WTC11 (cell line): ENCODE results near the gene PIM1.

Experiments
- CDX4 ChIP-seq: fragments of 250-450 bp; sonication (Bioruptor Pico); IDR thresholded peaks from 2 replicates; pipeline ENCODE4 v1.9.0; 2021; ENCODE audit warnings: moderate library complexity, mild to moderate bottlenecking, inconsistent platforms, borderline replicate concordance
- CTCF ChIP-seq: fragments of 200-600 bp; IDR thresholded peaks from 2 replicates; pipeline ENCODE4 v1.8.0; 2022; ENCODE audit warnings: antibody characterized with exemption
- E2F1 ChIP-seq: sonication (generic); formaldehyde crosslinking; IDR thresholded peaks from 2 replicates; pipeline ENCODE4 v1.8.0; 2022; ENCODE audit warnings: mild to moderate bottlenecking, missing genetic modification reagents
- GABPB1 ChIP-seq: sonication (generic); formaldehyde crosslinking; IDR thresholded peaks from 2 replicates; pipeline ENCODE4 v1.8.1; 2023; ENCODE audit warnings: mild to moderate bottlenecking, missing genetic modification reagents
- JUN ChIP-seq: sonication (generic); formaldehyde crosslinking; IDR thresholded peaks from 2 replicates; pipeline ENCODE4 v1.8.0; 2023; ENCODE audit warnings: mild to moderate bottlenecking, missing genetic modification reagents
- MXD4 ChIP-seq: fragments of 250-450 bp; sonication (Bioruptor Pico); IDR thresholded peaks from 2 replicates; pipeline ENCODE4 v1.8.0; 2021; ENCODE audit warnings: mild to moderate bottlenecking, moderate library complexity, borderline replicate concordance
- NFYB ChIP-seq: sonication (generic); formaldehyde crosslinking; conservative IDR thresholded peaks from 2 replicates; pipeline ENCODE4 v1.8.0; 2022; ENCODE audit warnings: low read depth, missing genetic modification reagents
- TEAD1 ChIP-seq: sonication (generic); formaldehyde crosslinking; IDR thresholded peaks from 2 replicates; pipeline ENCODE4 v1.8.0; 2022; ENCODE audit warnings: mild to moderate bottlenecking, missing genetic modification reagents
- USF2 ChIP-seq: sonication (generic); formaldehyde crosslinking; IDR thresholded peaks from 2 replicates; pipeline ENCODE4 v1.8.1; 2023; ENCODE audit warnings: mild to moderate bottlenecking, missing genetic modification reagents, moderate library complexity
- ZBTB21 ChIP-seq: sonication (generic); formaldehyde crosslinking; IDR thresholded peaks from 2 replicates; pipeline ENCODE4 v1.8.1; 2023; ENCODE audit warnings: mild to moderate bottlenecking, missing genetic modification reagents, borderline replicate concordance
- ZNF423 ChIP-seq: fragments of 250-450 bp; sonication (Bioruptor Pico); IDR thresholded peaks from 2 replicates; pipeline ENCODE4 v2.1.2; 2022; ENCODE audit warnings: mild to moderate bottlenecking, moderate library complexity

- no peak for TF ChIP-seq CTCF
- TF ChIP-seq USF2 (CRISPR knock-in tag), result no peak
- TF ChIP-seq ZNF423, result no peak
- no peak for TF ChIP-seq NFYB (CRISPR knock-in tag)
- no peak for TF ChIP-seq TEAD1 (CRISPR knock-in tag)
- TF ChIP-seq ZBTB21 (CRISPR knock-in tag), result no peak
- TF ChIP-seq MXD4 (CRISPR knock-in tag), result no peak
- no peak for TF ChIP-seq CDX4
- TF ChIP-seq E2F1 (CRISPR knock-in tag), result no peak
- no peak for TF ChIP-seq JUN (CRISPR knock-in tag)
- no peak for TF ChIP-seq GABPB1 (CRISPR knock-in tag)
Measured at GRCh38 chr6:37200085-37200484, 30.1 kb downstream of the PIM1 start.
